Natural killer cell (primary cell): Measurements from ENCODE around the gene ERBB4. TPM values are rescaled to one million over a fixed set of nuclear protein-coding genes. Genes with fewer than 3 reads are reported as not detected.

Experiments used
- ATAC-seq, 3 donors: fragments of 150-1000 bp in 2 of 3; fragments of 200-7000 bp in 1 of 3; cut with Tn5 transposase; 1 replicate in 1 of 3; 2 replicates in 2 of 3; pipeline ENCODE4 v1.10.0; 2021; ENCODE audit warnings: mild to moderate bottlenecking in 2 of 3, moderate library complexity in 2 of 3
- DNase-seq, 2 donors: peaks; one replicate each; pipeline versions ENCODE4 v3.0.0 to v3.0.0-alpha.2; 2013 to 2021; ENCODE audit warnings: mixed read lengths in 1 of 2
- H3K27ac ChIP-seq: one replicate; pipeline ENCODE4 v1.5.1; 2013; ENCODE audit warnings: mild to moderate bottlenecking, low read length
- H3K27me3 ChIP-seq: one replicate; pipeline ENCODE4 v1.6.1; 2013; ENCODE audit warnings: low read length; ENCODE audit not compliant: control insufficient read depth, insufficient read depth
- H3K36me3 ChIP-seq: one replicate; pipeline ENCODE4 v1.6.1; 2013; ENCODE audit warnings: low read length; ENCODE audit not compliant: control insufficient read depth, insufficient read depth
- H3K4me1 ChIP-seq: one replicate; pipeline ENCODE4 v1.6.1; 2013; ENCODE audit warnings: low read length; ENCODE audit not compliant: control insufficient read depth, insufficient read depth
- H3K4me3 ChIP-seq: one replicate; pipeline ENCODE4 v1.5.1; 2013; ENCODE audit warnings: low read length
- H3K9me3 ChIP-seq: one replicate; pipeline ENCODE4 v1.6.1; 2013; ENCODE audit warnings: low read length; ENCODE audit not compliant: control insufficient read depth, insufficient read depth
- H3K27ac Mint-ChIP-seq, 2 donors: one replicate each; pipeline ENCODE4 v1.8.0; 2022; ENCODE audit warnings: mild to moderate bottlenecking in 2 of 2, mixed read lengths in 2 of 2, moderate library complexity in 1 of 2
- H3K27me3 Mint-ChIP-seq, 2 donors: one replicate each; pipeline ENCODE4 v1.8.0; 2022; ENCODE audit warnings: low read depth in 2 of 2, mixed read lengths in 2 of 2
- H3K36me3 Mint-ChIP-seq: one replicate; pipeline ENCODE4 v1.8.0; 2022; ENCODE audit warnings: mixed read lengths
- H3K4me1 Mint-ChIP-seq, 2 donors: one replicate each; pipeline ENCODE4 v1.8.0; 2022; ENCODE audit warnings: mixed read lengths in 2 of 2
- H3K4me3 Mint-ChIP-seq: one replicate; pipeline ENCODE4 v1.8.0; 2022; ENCODE audit warnings: mild to moderate bottlenecking, moderate library complexity, mixed read lengths
- H3K9me3 Mint-ChIP-seq, 2 donors: one replicate each; pipeline ENCODE4 v1.8.0; 2022; ENCODE audit warnings: mixed read lengths in 2 of 2
- CTCF ChIP-seq: fragments of 200-600 bp; IDR thresholded peaks from one replicate; pipeline ENCODE4 v1.8.0; 2022; ENCODE audit warnings: antibody characterized with exemption
- WGBS: methylation state at CpG from one replicate; pipeline ENCODE4 v1.1.7; 2013; ENCODE audit warnings: missing lambda C conversion rate; ENCODE audit not compliant: insufficient coverage; 5-methylcytosine and 5-hydroxymethylcytosine counted together
- intact Hi-C: fragments of 100-400 bp; cut with micrococcal nuclease; formaldehyde crosslinking; loops from one replicate; pipeline ENCODE4 v1.14.2; 2022
- total RNA-seq, 4 donors: library from RNA; stranded (reverse); fragments of 120-200 nt in 1 of 4; gene quantifications; one replicate each; pipeline versions ENCODE4 v1.2.3 to v1.2.4, GENCODE V29; 2013 to 2022

Gene ERBB4
- total RNA-seq, 3 donors from 2014 or later (not counting 1 experiment from before 2014, with no cell fraction given) = 0.08 TPM; not detected in 2

- no peaks in the 10 kb centered on the region for H3K36me3 Mint-ChIP-seq
- Histone ChIP-seq H3K9me3 (no peaks in the 10 kb centered on the region), H3K27ac (no peak overlapping the region), H3K4me1 (no peaks in the 10 kb centered on the region), H3K4me3 (no peak overlapping the region), H3K36me3 (no peaks in the 10 kb centered on the region), H3K27me3 (no peaks in the 10 kb centered on the region)
- DNase-seq = no peak
- intact Hi-C loops = no loop called here
- WGBS = 93% methylated on average over 6 of the region's 8 CpGs
- peaks cover 3 to 6% of the 10 kb centered on the region in 2 donors for H3K9me3 Mint-ChIP-seq
- H3K27me3 Mint-ChIP-seq = no peaks in the 10 kb centered on the region
- no peak for TF ChIP-seq CTCF
- no peak for ATAC-seq
- no peak overlapping the region for H3K4me3 Mint-ChIP-seq
- H3K4me1 Mint-ChIP-seq = no peaks in the 10 kb centered on the region
- H3K27ac Mint-ChIP-seq = no peak overlapping the region
These were observed 250.3 kb downstream of the ERBB4 start for GRCh38 chr2:212288308-212288707.

GRCh38 chr2:212284166-212284565 is 254.4 kb downstream of the ERBB4 start:
- no peaks in the 10 kb centered on the region for H3K27me3 Mint-ChIP-seq
- Histone ChIP-seq H3K4me3 (no peak overlapping the region), H3K27me3 (no peaks in the 10 kb centered on the region), H3K27ac (no peak overlapping the region), H3K36me3 (no peaks in the 10 kb centered on the region), H3K4me1 (no peaks in the 10 kb centered on the region), H3K9me3 (no peaks in the 10 kb centered on the region)
- no peak overlapping the region for H3K27ac Mint-ChIP-seq
- ATAC-seq = no peak
- no peaks in the 10 kb centered on the region for H3K36me3 Mint-ChIP-seq
- peaks cover 3 to 9% of the 10 kb centered on the region in 2 donors for H3K9me3 Mint-ChIP-seq
- no peaks in the 10 kb centered on the region for H3K4me1 Mint-ChIP-seq
- H3K4me3 Mint-ChIP-seq = no peak overlapping the region
- intact Hi-C loops = no loop called here
- TF ChIP-seq CTCF = no peak
- no CpG with 5 or more reads among the region's 1 CpG for WGBS
- no peak for DNase-seq

GRCh38 chr2:212282671-212283261 is 255.8 kb downstream of the ERBB4 start:
- Histone ChIP-seq H3K27me3 (no peaks in the 10 kb centered on the region), H3K4me3 (no peak overlapping the region), H3K36me3 (no peaks in the 10 kb centered on the region), H3K9me3 (no peaks in the 10 kb centered on the region), H3K4me1 (no peaks in the 10 kb centered on the region), H3K27ac (no peak overlapping the region)
- Mint-ChIP-seq H3K4me3 (no peak overlapping the region), H3K9me3 (peaks cover 2 to 7% of the 10 kb centered on the region in 2 donors), H3K4me1 (no peaks in the 10 kb centered on the region), H3K27ac (no peak overlapping the region), H3K27me3 (no peaks in the 10 kb centered on the region), H3K36me3 (no peaks in the 10 kb centered on the region)
- intact Hi-C loops = no loop called here
- TF ChIP-seq CTCF = no peak
- 79% methylated on average over 2 of the region's 3 CpGs for WGBS
- no peak for DNase-seq
- no peak for ATAC-seq

- TF ChIP-seq CTCF = no peak
- no peak overlapping the region for H3K4me3 ChIP-seq
- no peak overlapping the region for H3K27ac Mint-ChIP-seq
- no peak overlapping the region for H3K27ac ChIP-seq
- H3K4me3 Mint-ChIP-seq = no peak overlapping the region
- H3K9me3 ChIP-seq = no peaks in the 10 kb centered on the region
- DNase-seq (no peak), ATAC-seq (no peak)
- H3K27me3 Mint-ChIP-seq = no peaks in the 10 kb centered on the region
- 94% methylated on average over 2 of the region's 3 CpGs for WGBS
- H3K4me1 Mint-ChIP-seq = no peaks in the 10 kb centered on the region
- H3K27me3 ChIP-seq = no peaks in the 10 kb centered on the region
- H3K9me3 Mint-ChIP-seq = peaks cover 2% of the 10 kb centered on the region in 2 donors
- intact Hi-C loops = no loop called here
- no peaks in the 10 kb centered on the region for H3K36me3 ChIP-seq
- H3K36me3 Mint-ChIP-seq = no peaks in the 10 kb centered on the region
- H3K4me1 ChIP-seq = no peaks in the 10 kb centered on the region
These were observed 261.8 kb downstream of the ERBB4 start for GRCh38 chr2:212276813-212277212.
